ENCODE results near the gene ENGASE.

GRCh38 chr17:79046197-79046915, 28.3 kb upstream of the ENGASE start:
- TF ChIP-seq CTCF (IDR thresholded peaks at IDR 0.05) = no peak
- no peak for TF ChIP-seq POLR2A (IDR thresholded peaks at IDR 0.05)

Measured in Peyer's patch (tissue), 4 donors.